T follicular helper cell (primary cell): ENCODE measurements around the gene UAP1L1.
A peak's percentile ranks its signal among the peaks of the same experiment; 100 is the strongest.

Experiments
- DNase-seq: peaks from one replicate; pipeline ENCODE4 v3.0.0-alpha.2; 2020; ENCODE audit warnings: low read depth

The UAP1L1 gene

DNA sequence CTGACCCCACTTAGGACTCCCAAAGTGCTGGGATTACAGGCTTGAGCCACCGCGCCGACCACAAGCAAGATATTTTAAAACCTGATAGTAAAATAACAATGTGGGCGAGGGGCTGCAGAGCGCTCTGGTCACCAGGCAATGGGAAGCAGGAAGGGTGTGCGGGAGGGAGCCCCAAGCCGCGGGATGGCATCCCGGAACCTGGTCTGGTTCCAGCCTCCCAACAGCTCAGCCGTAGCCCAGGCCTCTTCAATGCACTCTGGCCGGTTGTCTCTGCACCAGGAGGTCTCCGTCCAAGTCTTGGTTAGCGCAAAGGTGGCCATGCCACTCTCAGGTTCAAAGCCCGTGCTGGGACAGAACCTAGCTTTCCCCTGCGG is 694 bp upstream of the UAP1L1 start:
- no peak for DNase-seq

DNA sequence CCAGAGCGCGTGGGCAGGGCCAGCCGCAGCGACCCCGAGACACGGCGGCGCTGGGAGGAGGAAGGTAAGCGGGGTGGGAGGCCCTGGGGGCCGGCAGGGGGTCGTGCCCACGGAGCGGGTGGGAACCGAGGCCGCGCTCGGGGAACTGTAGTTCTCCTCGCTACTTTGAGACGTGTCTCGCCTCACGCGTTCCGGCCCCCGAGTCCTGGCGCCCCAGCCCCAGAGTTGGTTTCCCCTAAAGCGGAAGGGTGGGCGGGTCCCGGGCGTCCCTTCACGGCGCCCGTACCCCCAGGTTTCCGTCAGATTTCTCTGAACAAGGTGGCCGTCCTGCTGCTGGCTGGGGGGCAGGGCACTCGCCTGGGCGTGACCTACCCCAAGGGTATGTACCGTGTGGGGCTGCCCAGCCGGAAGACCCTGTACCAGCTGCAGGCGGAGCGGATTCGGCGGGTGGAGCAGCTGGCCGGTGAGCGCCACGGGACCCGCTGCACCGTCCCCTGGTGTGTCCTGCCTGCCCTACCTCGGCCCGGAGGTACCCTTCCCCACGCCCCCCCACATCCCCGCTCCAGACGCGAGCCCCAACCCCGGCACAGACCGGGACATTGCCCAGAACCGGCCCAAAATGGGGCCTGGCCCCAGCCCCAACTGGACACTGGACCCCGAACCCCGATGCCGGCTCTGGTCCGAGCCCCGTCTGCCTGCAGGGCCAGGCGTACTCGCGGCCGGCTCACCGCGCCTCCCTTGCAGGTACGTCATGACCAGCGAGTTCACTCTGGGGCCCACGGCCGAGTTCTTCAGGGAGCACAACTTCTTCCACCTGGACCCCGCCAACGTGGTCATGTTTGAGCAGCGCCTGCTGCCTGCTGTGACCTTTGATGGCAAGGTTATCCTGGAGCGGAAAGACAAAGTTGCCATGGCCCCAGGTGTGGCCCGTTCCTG is 709 bp downstream of the UAP1L1 start:
- DNase-seq: no peak

DNA sequence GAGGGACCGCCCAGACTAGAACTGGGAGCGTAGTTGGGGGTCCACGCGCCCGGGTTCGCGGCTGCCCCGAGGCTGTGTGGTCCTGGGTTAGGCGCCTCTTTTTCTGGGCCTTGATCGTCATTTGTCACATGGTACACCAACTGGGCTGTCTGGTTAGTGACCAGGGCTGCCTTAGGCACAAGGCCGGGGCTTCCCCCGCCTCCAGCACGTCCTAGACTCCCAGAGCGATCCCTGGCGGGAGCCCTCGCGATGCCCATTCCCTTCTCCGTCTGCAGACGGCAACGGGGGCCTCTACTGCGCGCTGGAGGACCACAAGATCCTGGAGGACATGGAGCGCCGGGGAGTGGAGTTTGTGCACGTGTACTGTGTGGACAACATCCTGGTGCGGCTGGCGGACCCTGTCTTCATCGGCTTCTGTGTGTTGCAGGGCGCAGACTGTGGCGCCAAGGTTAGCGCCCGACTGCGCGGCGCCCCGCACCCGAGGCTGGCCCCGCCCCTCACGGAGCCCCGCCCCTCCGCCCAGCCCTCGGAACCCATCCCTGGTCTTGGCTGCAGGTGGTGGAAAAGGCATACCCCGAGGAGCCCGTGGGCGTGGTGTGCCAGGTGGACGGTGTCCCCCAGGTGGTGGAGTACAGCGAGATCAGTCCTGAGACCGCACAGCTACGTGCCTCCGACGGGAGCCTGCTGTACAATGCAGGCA is 1.5 kb downstream of the UAP1L1 start:
- DNase-seq: no peak

DNA sequence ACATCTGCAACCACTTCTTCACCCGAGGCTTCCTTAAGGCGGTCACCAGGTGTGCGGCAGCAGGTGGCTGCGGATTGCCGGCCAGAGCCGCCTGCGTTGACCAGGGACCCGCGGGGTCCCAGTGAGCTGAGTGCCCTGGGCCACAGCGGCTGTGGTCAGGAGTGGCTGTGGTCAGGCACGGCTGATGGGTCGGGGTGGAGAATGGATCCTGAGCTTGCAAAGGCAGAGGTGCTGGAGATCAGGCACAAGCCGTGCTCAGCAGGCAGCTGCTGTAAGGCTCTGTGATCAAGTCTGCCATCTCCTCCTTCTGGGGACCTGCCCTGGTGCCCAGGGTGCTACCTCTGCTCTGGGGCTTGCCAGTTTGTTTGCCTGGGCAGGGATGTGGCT is 2.1 kb downstream of the UAP1L1 start:
- DNase-seq: no peak

DNA sequence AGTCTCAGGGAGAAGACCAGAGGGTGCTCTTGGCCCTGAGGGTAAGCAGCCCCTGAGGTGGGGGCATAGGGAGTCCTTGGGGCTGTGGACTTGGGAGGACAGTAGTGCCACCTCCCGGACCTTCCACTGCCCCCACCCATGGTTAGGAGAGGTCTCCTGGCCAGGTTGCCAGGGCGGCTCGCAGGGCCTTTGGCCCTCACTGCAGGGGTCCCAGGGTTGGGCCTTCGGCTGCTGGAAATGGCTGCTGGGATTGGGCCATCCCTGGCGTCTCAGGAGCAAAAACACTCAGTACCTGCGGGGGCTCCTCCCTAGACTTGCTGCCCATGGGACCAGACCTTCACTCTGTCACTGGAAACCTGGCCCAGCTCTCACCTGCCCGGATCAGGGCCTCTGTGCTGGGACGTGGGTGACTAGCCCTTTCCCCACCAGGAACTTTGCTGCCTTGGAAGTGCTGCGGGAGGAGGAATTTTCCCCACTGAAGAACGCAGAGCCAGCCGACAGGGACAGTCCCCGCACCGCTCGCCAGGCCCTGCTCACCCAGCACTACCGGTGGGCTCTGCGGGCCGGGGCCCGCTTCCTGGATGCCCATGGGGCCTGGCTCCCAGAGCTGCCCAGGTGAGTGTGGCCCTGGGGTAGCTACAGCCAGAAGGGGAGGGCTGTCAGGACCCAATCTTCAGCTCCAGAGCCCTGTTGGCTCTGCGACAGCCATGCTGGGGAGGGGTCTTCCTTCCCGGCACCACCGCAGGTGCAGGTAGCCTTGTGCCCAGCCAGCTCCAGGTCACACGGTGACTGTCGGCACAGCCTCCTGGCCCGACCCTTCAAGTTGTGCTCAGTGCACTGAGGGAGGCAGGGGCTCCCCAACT is 3.2 kb downstream of the UAP1L1 start:
- DNase-seq: no peak

DNA sequence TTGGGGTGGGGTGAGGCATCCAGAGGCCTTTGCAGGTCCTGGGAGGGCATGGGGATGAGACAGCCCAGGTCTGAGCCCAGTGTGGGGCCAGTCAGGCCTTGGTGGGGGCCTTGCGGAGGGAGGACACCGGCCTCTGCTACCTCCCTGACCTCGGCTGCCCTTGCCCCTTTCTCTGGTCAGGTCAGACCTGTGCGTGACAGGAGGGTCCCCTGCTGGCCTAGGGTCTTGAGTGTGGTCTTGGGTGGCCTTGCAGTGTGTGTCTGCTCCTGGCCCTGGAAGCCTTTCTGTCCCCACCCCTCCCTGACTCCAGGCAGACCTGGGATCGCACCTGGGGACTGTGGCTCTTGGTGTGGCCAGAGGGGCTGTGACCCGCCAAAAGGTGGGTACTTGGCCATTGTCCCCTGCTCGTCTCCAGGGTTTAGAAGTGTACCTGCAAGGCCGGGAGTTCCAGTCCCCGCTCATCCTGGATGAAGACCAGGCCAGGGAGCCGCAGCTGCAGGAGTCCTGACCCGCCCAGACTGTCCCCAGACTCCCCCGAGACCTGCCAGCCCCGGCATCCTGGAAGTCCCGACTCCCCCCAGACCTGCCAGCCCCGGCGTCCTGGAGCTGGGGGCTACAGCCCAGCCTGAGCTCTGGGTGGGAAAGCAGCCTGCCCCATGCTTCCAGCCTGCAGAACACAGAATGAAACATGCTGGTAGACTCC is 5.1 kb downstream of the UAP1L1 start:
- no peak for DNase-seq

DNA sequence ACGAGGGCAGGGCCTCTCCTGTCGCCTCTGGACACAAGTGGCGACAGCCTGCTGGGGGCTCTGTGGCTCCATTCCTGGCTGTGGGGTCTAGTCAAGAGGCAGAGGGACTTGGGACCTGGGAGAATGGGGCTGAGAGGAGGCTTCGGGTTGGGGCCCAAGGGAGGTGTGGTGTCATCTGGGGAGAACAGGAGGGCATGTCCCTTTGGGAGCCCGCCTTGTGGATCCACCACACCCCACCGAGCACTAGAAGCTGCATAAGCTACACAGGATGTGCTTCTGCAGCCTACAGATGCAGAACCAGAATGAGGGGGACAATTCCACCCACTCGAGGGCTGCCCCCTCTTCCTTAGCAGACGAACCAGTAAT is 5.6 kb downstream of the UAP1L1 start:
- DNase-seq: no peak

DNA sequence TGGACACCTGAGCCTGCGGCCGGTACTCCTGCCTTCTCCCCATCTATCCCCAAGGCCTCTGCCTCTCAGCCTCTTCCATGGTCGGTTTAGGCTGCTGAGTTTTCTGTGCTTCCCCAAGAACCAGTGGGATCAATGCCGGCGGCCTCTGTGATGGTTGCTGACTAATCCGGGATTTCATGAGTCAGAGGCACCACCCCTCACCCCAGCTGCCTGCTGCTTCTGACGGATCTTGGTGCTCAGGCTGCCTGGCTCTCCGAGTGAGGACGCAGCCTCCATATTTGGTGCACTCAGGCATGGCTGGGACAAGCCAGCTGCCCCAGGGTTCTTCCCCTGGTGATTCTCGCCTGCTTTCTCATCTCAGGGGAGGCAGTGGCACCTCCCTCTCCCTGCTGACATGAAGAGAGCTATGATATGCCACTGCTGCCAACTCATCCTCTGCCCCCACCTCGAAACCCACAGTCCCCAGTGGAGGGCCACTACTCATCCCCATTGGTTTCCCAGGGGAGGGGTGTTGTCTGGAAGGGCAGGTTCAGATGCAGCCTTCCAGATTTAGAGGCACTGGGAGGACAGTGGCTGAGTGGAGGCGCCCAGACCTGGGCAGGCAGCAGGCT is 6.2 kb downstream of the UAP1L1 start:
- DNase-seq: no peak

DNA sequence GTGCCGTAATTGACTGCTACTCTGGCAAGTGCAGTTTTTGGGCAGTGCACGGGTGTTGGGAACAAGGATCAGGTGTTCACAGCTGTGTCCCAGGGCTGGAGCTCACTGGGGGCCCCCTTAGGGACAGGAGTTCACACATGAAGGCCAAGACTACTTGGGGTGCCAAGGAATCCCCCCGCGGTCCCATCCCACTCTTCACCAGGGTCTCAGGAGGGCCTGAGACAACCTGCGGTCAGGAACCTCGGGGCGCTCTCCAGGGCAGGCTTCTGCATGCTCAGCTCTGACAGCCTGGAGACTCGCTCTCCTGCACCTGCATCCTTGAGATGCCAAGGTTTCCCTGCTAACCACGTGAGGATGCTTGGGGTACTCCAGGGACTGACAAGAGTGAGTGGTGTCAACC is 7.2 kb downstream of the UAP1L1 start:
- DNase-seq: no peak

DNA sequence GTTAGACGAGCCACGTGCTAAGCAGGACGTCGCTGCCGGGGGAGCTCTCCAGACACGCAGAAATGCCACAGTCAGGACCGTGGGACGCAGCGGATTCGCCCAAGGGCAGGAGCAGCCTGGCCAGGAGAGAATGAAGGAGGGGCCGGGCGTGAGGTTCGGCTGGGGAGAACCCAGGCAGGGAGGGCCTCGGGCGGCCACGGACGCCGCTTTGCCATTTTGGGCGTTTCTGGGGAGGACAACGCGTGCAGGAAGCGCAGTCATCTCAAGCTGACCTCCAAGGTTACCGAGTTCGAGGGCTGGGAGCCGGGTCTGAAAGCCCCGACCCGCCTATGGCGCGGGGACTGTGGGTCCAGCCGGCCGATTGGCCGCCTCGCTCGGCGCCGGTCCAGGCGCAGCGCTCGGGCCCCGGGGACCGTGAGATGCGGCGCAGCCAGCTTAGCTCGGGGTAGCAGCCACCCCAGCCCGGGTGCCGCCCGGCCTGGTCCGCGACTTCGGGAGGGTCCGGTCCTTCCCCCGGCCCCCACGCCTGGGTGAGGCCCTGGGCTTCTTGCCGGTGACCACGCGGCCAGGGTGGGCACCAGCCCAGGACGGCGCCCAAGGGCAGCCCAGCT is 8.7 kb downstream of the UAP1L1 start:
- DNase-seq: no peak

DNA sequence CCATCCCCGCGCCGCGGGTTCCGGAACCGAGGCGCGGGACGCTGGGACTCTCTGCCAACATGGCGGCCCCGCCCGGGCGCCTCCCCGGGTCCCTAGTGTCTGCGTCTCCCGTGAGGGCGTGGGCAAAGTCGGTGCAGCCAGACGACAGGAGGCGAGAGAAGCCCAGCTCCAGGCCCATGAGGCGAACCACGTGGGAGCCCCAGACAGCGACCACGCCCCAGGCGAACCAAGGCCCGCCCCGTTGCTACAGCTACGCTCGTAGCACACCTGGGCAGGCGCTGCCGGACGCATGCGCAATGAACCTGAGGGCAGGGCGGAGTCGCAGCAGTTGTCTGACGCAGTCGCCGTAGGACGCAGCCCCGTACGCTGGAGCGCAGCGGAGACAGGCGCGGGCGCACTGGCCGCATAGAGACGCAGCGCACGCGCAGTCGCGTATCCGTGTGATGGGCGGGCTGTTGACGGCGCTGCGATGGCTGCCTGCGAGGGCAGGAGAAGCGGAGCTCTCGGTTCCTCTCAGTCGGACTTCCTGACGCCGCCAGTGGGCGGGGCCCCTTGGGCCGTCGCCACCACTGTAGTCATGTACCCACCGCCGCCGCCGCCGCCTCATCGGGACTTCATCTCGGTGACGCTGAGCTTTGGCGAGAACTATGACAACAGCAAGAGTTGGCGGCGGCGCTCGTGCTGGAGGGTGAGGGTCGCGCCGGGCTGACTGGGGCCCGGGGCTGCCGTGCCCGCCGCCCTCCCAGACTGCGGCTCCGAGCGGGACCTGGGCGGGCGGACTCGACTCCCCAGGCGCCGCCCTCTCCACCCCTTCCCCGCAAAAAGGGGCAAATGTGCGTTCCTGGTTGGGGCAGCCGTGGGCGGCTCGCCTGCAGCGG is 9.5 kb downstream of the UAP1L1 start, which contains the start of gene MAN1B1:
TSS of gene MAN1B1 (plus strand) at position 455 of the 878 bp plus-strand sequence. CDS start at position 470, 15 bp downstream.
- peak; percentile 100 for DNase-seq

DNA sequence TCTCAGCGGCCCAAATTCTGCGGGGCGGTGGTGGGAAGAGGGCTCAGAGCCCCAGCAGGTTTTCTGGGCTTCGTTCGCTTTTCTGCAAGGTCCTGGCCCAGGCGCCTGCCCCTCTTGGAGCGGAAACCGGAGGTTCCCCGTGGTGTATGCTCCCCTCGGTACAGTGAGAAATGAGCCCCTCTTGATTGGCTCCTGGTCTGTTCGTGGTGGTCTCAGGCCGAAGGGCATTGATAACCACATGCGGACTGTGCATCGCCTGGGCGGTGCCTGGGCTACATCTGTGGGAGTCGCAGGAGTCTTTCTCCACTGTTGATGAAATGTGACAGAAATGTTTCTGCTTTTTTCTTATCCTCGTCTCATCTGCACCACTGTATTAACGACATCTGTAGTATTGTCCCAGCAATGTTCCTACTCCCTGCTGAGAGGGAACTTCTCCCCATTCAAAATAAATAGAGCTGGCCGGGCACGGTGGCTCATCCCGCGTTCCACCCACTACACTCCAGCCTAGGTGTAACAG is 10.2 kb downstream of the UAP1L1 start:
- no peak for DNase-seq

DNA sequence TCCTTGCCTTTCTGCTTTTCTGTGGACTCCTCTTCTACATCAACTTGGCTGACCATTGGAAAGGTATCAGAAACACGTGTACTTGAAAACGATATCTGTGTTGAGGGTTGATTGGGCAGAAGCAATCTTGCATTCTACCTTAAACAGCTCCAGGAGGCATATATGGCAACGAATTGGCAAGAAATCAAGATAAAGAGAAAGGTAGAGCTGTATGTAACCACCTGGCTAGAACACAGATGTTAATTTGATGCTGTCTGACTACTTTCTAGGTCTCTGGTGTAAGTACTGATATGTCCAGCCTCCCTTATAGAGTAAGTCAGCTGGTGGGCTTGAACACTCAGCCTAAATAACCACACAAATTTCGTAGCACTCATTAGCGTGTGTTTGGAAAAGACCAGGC is 10.8 kb downstream of the UAP1L1 start:
- no peak for DNase-seq

DNA sequence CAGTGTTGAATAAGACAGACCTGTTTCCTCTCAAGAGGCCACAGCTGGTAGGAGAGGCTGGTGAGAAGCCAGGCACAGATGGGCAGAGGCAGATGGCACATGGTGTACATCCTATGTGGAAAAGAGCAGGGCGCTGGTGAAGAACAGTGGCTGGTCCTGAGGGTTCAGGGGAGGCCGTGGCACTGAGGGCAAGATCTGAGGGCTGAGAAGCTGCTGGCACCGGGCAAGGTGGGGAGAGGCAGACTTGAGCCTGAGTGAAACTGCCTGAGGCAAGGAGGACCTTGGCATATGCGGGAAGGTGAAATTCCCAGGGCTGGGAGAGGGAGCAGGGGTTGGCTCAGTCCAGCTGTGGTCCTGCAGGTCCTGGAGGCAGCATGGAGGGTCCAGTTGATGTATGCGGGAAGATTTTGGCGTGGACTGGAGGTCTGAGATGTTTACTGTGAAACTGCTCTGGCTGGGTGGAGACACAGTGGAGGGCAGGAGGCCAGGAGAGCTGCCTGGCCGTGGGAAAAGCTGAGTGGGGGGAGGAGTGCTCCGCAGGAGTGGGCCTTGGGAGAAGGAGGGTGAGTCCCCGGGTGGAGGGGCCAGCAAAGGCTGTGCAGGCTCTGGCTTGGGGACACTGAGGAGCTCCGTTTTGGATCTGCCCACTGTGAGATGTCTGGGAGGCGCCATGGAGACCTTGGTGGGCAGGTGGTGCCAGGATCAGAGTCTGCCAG is 12.1 kb downstream of the UAP1L1 start:
- no peak for DNase-seq

DNA sequence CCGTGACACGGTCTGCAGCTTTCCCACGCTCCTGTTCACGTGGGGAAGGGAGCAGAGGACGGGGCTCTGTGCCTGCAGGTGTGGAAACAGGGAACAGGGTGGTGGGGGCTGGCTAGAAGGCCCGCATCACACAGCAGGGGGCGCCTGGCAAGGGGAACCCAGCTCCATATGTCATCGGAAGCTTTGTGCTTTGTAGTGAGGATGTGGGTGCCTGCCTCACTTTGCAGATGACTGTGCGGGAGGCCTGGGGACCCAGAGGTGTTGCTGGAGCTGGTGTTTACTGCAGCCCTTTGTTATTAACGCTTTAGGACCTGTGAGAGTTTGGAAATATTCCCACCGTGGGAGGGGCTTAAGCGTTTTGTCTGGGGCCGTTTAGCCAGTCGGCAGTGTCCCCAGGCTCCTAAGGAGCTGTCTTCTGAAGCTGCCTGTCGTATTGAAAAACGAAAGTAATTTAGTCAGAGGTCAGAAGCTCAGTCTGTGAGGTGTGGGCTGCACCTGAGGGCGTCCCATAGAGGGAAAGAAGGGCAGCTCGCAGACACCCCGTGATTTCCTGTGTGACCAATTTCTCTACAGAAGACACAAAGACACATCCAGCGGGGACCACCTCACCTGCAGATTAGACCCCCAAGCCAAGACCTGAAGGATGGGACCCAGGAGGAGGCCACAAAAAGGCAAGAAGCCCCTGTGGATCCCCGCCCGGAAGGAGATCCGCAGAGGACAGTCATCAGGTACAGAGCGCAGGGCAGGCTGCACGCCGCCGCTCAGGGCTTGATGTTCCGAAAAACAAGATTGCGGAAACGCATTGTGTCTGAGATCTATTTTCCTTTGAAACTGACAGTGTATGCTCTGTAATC is 18.6 kb downstream of the UAP1L1 start:
- DNase-seq: peak; percentile 84

DNA sequence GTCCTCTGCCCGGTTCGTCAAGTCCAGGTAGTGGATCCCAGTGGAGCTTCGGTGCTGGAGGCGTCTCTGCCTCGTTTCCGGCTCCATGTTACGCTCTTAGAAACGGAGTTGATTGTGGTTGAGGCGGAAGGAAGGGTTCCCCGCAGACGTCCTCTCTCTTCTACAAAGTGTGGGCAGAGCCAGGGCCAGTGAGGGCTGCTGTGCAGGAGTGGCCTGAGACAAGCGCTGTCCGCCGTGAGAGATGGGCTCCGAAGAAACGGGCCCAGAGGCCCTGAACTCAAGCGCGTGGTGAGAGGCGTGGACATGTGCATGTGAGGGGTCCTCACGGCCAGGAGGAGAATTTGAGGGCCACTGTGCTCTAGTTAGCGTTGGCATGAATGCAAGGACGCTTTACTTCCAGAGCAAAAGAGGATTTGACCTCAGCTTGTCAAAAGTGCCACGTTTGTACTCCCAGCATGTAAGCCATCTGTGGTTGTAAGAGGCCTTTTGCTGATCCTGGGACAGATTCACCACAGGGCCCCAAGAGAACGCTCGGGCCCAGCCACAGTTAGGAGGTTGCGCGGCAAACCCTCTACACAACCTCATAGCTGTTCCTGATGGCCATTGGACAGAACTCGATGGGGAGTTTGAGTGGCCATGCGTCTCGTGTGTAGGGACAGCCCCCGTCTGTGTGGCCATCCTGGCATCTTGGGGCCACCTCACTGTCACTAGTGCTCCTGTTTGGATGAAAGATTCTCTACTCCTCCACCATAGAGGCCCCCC is 19.6 kb downstream of the UAP1L1 start:
- DNase-seq: no peak

DNA sequence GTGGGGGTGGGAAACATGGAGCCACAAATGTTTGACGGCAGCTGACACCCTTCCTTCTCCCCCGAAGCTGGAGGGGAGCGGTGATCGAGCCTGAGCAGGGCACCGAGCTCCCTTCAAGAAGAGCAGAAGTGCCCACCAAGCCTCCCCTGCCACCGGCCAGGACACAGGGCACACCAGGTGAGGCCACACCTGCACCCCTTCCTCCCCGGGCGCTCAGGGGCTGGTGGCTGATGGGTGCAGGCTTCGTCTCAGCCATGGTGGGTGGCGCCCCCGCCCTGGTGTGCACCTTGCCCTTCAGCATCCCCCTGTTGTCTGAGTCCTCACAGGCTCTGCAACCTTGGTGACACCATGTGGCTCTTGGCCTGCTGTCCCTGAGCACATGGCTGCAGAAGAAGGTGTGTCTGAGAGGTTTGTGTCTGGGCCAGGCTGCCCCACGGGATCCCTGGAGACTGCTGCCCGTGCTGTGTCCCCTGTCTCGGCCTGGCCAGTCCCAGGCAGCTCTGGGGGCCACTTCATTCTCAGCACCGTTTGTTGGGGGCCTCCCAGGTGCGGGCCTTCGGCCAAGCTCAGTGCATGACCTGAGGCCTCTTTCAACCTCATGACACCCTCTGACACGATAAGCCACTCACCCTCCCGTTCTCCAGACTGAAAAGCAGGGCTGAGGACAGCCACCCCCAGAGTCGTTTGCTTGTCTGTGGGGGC is 20.6 kb downstream of the UAP1L1 start:
- DNase-seq: no peak
